GM12891 (cell line): ENCODE data around the gene OOSP4A.

Experiments
- PAX5 ChIP-seq: IDR thresholded peaks from 2 replicates; pipeline ENCODE4 v1.6.1; 2011; ENCODE audit warnings: low read length, moderate library complexity, mild to moderate bottlenecking; ENCODE audit not compliant: insufficient read depth, severe bottlenecking
- POLR2A ChIP-seq: IDR thresholded peaks from 2 replicates; pipeline ENCODE4 v1.6.1; 2011; ENCODE audit warnings: low read depth, low read length, control low read depth

- TF ChIP-seq POLR2A (no peak), PAX5 (no peak)
These were observed 24.4 kb upstream of the OOSP4A start for GRCh38 chr11:59939482-59939881.
